GM10266 (cell line): ENCODE results near the gene ADAM8.

Source experiments
- DNase-seq: peaks from one replicate; pipeline ENCODE4 v3.0.0; 2012; ENCODE audit errors: extremely low spot score
- TF ChIP-seq, protein P1 (sequence below): IDR thresholded peaks from 2 replicates; pipeline ENCODE4 v1.5.1; 2012; ENCODE audit warnings: mild to moderate bottlenecking, low read depth; ENCODE audit not compliant: control insufficient read depth, insufficient read depth; ENCODE audit errors: missing control alignments

The ADAM8 gene

DNA sequence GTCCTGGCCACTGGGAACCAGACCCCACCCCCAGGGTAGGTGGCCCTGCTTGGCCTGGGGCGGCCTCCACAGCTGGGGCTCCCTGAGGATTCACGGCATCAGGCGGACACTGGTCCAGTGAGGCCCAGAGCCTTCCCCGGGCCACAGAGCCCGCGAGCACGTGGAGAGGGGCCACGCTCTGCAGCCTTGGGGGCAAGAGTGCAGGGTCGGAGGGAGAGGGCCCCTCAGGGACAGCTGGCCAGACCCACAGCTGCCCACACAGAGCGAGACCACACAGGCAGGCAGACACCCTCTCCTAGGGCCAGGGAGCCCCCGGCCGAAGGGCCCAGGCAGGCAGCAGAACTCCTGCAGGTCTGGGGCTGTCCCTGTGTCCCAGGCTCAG is 28.3 kb downstream of the ADAM8 start:
- TF ChIP-seq, protein P1, sequence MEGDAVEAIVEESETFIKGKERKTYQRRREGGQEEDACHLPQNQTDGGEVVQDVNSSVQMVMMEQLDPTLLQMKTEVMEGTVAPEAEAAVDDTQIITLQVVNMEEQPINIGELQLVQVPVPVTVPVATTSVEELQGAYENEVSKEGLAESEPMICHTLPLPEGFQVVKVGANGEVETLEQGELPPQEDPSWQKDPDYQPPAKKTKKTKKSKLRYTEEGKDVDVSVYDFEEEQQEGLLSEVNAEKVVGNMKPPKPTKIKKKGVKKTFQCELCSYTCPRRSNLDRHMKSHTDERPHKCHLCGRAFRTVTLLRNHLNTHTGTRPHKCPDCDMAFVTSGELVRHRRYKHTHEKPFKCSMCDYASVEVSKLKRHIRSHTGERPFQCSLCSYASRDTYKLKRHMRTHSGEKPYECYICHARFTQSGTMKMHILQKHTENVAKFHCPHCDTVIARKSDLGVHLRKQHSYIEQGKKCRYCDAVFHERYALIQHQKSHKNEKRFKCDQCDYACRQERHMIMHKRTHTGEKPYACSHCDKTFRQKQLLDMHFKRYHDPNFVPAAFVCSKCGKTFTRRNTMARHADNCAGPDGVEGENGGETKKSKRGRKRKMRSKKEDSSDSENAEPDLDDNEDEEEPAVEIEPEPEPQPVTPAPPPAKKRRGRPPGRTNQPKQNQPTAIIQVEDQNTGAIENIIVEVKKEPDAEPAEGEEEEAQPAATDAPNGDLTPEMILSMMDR = no peak
- DNase-seq = no peak

DNA sequence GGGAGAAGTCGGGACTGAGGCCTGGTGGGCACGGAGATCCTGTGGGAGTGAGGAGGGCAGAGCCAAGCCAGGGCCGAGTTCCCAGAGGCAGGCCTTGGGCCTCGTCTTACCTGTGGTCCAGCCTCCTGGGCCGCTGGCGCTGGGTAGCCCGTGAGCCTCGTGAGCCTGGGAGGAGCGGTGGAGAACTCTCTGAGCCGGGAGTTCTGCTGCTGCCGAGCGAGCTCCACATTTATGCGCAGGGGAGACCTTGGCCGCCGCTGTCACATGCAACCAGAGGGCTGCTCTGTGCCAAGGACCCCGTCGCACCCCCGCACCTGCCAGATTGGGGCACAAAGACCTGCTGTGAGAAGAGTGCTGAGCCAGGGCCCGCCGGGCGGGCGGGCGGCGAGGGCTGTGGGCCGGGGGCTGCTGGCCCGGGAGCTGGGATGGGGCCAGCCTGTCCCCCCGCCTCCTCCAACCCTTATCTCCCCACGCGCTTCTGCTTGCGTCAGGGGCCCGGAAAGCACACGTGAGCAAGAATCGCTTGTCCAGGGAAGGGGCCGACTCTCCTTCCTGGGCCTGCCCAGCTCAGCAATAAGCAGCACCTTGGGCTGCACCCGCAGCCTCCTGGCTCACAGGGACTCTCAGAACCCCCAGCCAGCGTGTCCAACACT is 28.9 kb downstream of the ADAM8 start:
- TF ChIP-seq, protein P1 = no peak
- DNase-seq = no peak

DNA sequence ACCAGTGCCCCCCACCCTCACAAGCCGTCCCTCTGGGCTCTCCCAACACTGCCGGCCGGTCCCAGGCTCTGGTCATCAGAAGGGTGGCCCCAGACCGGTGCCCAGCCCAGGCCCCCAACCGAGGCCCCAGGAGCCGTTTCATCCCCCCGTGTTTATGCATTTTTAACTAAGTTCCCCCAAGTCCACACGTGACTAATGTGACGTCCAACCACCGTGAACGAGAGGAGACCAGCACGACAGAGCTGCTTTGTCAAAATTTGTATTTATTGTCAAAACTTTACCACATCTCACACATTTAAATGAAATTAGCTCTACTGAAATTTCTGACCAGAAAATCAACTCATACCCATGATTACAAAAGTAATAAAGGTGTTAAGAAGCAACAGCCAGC is 30.4 kb downstream of the ADAM8 start:
- no peak for DNase-seq
- TF ChIP-seq, protein P1 = no peak

DNA sequence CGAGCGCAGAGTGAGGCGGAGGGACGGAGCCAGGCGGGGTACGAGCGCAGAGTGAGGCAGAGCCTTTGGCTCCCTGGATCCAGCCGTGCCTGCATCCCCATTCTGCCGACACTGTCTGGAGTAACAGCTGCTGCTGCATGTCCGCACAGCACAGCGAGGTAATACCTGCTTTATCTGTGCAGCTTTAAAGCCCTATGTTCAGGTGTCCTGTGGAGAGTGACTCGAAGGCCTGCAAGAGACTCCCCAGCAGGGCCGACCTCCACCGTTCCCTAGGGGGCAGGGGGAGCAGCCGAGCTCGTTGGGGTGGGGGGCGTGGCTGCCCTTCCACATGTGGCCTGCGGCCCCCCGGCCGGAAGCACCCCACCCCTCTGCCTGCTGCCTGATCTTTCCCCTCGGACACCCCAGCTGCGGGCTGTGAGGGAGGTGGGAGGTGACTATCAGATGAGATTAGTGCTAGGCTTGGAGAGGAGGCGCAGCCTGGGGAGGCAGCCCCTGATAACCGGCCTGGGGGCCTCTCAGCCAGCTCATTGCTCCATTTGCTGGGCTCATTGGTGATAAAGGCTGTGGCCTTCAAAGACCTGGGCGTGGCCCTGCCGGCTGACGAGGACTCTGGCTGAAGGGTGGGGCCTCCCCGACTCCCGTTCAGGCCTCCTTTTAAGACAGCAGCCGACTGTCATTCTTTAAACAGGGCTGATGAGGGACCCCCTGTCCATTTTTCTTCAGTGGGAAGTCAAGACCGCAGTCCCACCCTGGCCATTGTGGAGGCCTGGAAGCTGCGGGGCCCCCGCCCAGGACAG is 31.0 kb downstream of the ADAM8 start:
- DNase-seq = no peak
- TF ChIP-seq, protein P1 = no peak

DNA sequence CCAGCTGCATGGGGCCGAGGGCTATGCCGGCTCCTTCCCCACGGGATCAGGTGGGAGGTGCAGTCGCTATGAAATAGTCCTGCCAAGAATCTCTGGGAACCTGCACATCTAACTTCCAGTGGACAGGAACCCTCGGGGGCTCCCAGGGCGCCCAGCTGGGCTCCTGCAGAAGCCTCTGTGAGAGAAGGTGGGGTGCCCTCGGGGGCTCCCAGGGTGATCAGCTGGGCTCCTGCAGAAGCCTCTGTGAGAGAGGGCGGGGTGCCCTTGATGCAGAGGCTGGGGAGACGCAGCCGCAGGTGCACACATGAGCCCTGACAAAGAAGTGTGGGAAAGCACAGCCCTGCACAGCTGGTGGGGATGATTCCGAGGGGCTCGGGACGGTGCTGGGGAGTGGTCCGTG is 33.1 kb downstream of the ADAM8 start:
- DNase-seq = no peak
- TF ChIP-seq, protein P1 = no peak

DNA sequence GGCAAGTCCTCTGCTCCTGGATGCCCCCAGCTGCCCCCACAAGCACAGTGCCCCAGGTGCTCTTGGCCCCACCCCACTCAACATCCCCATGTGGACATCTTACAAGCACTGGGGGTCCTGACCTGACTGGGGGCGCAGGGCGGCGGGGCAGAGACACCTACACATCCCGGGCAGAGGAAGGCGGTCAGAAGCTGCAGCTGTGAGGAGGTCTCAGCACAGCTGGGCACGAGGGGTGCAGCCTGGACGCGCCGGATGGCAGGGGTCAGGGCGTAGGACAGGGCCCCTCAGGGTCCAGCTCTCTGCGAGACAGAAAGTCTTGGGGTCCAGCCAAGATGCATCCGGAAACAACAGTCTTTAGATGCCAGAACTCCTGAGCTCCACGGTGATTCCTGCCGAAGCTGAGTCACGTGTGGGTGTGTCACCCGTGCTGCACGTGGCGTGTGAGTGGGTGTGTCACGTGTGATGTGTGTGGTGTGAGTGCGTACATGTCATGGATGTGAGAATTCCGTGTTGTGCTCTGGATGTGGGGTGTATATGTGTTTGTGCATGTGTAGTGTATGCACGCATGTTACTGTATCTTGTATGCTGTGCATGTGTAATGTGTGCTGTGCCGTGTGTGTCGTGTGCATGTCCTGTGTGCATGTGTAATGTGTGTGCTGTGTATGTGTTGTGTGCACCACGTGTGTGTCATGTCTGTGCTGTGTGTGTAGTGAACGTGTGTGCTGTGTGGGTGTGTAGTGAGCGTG is 33.9 kb downstream of the ADAM8 start:
- TF ChIP-seq, protein P1 = no peak
- DNase-seq = no peak

DNA sequence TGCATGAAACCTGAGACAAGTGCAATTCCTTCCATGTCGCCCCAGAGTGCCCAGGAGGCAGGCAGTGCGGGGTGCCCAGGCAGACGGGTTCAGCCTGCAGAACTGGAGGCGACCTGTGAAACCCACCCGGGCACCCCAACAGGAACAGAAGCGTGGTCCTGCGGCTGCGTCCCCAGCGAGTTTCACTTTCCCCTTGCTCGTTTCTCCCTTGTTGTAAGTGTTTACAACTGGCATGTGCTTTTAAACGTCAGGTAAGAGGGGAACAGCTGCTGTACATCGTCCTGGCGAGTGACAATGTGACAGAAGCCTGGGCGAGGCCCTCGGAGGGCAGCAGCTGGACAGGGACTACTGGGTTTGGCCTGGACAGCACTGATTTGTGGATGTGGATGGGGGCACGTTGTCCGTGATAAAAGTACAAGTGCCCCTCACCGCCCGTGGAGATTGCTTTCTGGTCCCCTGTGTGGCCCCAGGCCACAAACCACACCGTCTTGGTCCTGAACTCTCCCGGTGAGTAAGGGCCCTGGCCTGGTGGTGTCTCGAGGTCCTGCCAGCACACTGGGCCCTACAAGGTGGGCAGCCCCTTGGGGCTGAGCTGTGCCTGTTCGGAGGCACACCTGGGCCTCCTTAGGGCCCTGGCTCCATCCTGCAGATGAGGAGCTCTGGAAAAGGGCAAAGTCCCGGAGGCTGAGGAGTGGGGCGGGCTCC is 35.0 kb downstream of the ADAM8 start:
- TF ChIP-seq, protein P1 = no peak
- DNase-seq = no peak
